Spleen (tissue), 7 donors: ENCODE measurements around the gene SDK1.

Experiments
- POLR2A ChIP-seq, 3 donors: fragments of 450-650 bp; IDR thresholded peaks; one replicate each; pipeline ENCODE4 v1.5.1; 2017; ENCODE audit warnings: antibody characterized with exemption in 3 of 3, mild to moderate bottlenecking in 1 of 3
- POLR2AphosphoS5 ChIP-seq, 3 donors: sonication (generic); formaldehyde crosslinking; IDR thresholded peaks; one replicate each; pipeline ENCODE4 v1.5.1; 2017; ENCODE audit warnings: antibody characterized with exemption in 3 of 3
- TF ChIP-seq, protein P1 (sequence below), 11 experiments: fragments of 200-600 bp in 7 of 11; fragments of 450-650 bp in 4 of 11; sonication (generic) in 4 of 11; IDR thresholded peaks in 8 of 11; conservative IDR thresholded peaks in 3 of 11; 1 replicate in 7 of 11; 2 replicates in 4 of 11; pipeline versions ENCODE4 v1.4.0 to v1.8.0; 2016 to 2021; ENCODE audit warnings: antibody characterized with exemption in 11 of 11, inconsistent platforms in 4 of 11, mild to moderate bottlenecking in 1 of 11
- donor health status: DM: no; HTN: no; CAD: no; lungs with moderate emphysema.
- donor health status: DM: no; HTN: no; CAD: no.
- donor health status: DM: no; HTN: no; CAD: no.

GRCh38 chr7:4234886-4235285, 933.8 kb downstream of the SDK1 start:
- TF ChIP-seq POLR2A (IDR thresholded peaks at IDR 0.05): no peak
- TF ChIP-seq, protein P1, sequence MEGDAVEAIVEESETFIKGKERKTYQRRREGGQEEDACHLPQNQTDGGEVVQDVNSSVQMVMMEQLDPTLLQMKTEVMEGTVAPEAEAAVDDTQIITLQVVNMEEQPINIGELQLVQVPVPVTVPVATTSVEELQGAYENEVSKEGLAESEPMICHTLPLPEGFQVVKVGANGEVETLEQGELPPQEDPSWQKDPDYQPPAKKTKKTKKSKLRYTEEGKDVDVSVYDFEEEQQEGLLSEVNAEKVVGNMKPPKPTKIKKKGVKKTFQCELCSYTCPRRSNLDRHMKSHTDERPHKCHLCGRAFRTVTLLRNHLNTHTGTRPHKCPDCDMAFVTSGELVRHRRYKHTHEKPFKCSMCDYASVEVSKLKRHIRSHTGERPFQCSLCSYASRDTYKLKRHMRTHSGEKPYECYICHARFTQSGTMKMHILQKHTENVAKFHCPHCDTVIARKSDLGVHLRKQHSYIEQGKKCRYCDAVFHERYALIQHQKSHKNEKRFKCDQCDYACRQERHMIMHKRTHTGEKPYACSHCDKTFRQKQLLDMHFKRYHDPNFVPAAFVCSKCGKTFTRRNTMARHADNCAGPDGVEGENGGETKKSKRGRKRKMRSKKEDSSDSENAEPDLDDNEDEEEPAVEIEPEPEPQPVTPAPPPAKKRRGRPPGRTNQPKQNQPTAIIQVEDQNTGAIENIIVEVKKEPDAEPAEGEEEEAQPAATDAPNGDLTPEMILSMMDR (IDR thresholded peaks at IDR 0.05 in 8 of 11, conservative IDR thresholded peaks at IDR 0.05 in 3 of 11): no peak
- no peak for TF ChIP-seq POLR2AphosphoS5 (IDR thresholded peaks at IDR 0.05)
